Fibroblast of peridontal ligament (primary cell): ENCODE measurements around the gene ATP13A4.

Source experiments
- DNase-seq: peaks from one replicate; pipeline ENCODE4 v3.0.0-alpha.2; 2010; ENCODE audit errors: extremely low read depth

The ATP13A4 gene

GRCh38 chr3:193554811-193555210 lies at the start of gene ATP13A4:
ATP13A4 (minus strand) TSS chr3:193554895; CDS start chr3:193554799, 96 bp downstream.
- no peak for DNase-seq

GRCh38 chr3:193599393-193599792 lies 44.7 kb upstream of the ATP13A4 start:
- no peak for DNase-seq

GRCh38 chr3:193598202-193598601 lies 43.5 kb upstream of the ATP13A4 start:
- no peak for DNase-seq

- DNase-seq = no peak
Measured at GRCh38 chr3:193595939-193596487, 41.3 kb upstream of the ATP13A4 start.

GRCh38 chr3:193594946-193595689 lies 40.4 kb upstream of the ATP13A4 start:
- peak; percentile 13 for DNase-seq

GRCh38 chr3:193593668-193594030 lies 39.0 kb upstream of the ATP13A4 start:
- DNase-seq = peak; percentile 45

- DNase-seq = peak; percentile 99
Measured at GRCh38 chr3:193592841-193593667, 38.4 kb upstream of the ATP13A4 start, which contains the start of gene OPA1. OPA1 (plus strand) TSS chr3:193593208; CDS start chr3:193593378, 170 bp downstream.

- peak; percentile 35 for DNase-seq
Measured at GRCh38 chr3:193590088-193590856, 35.6 kb upstream of the ATP13A4 start.

- DNase-seq = no peak
Measured at GRCh38 chr3:193589616-193590015, 34.9 kb upstream of the ATP13A4 start.

- DNase-seq = no peak
Measured at GRCh38 chr3:193589129-193589528, 34.4 kb upstream of the ATP13A4 start.

GRCh38 chr3:193586526-193586925 lies 31.8 kb upstream of the ATP13A4 start:
- DNase-seq = no peak

GRCh38 chr3:193585530-193585929 lies 30.8 kb upstream of the ATP13A4 start:
- no peak for DNase-seq

- DNase-seq = no peak
Measured at GRCh38 chr3:193574488-193575070, 19.9 kb upstream of the ATP13A4 start.

- DNase-seq = no peak
Measured at GRCh38 chr3:193573403-193574191, 18.9 kb upstream of the ATP13A4 start.

- DNase-seq = peak; percentile 75
Measured at GRCh38 chr3:193572426-193572908, 17.8 kb upstream of the ATP13A4 start.

GRCh38 chr3:193569119-193569518 lies 14.4 kb upstream of the ATP13A4 start:
- no peak for DNase-seq

GRCh38 chr3:193564012-193564411 lies 9.3 kb upstream of the ATP13A4 start:
- DNase-seq = no peak

- DNase-seq = no peak
Measured at GRCh38 chr3:193563426-193563825, 8.7 kb upstream of the ATP13A4 start.

- DNase-seq = no peak
Measured at GRCh38 chr3:193560870-193561269, 6.2 kb upstream of the ATP13A4 start.

GRCh38 chr3:193560091-193560490 lies 5.4 kb upstream of the ATP13A4 start:
- DNase-seq = no peak
